Measurements from ENCODE around the gene TRIM66. TPM values are rescaled to one million over a fixed set of nuclear protein-coding genes. Genes with fewer than 3 reads are reported as not detected.

Gene TRIM66
- total RNA-seq, 1 donor = 5.6 TPM

DNA sequence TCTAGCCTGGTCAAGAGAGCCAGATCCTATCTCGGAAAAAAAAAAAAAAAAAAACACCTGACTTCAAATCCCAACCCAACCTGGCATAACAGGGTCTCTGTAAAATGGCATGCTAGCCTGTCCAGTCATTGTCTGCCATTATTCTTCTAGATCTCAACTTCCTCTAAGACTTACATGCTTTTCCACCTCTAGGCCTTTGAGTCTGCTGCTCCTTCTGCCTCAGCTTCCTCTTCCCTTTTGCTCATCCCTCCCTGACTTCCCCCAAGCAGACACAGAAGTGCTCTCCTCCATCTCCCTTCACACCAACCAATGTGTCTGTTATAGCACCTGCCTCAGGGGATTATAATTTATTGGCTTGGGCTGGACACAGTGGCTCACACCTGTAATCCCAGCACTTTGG is 96.3 kb downstream of the TRIM66 start:
- DNase-seq (ENCODE audit: low read depth) = no peak
- TF ChIP-seq, protein P1, sequence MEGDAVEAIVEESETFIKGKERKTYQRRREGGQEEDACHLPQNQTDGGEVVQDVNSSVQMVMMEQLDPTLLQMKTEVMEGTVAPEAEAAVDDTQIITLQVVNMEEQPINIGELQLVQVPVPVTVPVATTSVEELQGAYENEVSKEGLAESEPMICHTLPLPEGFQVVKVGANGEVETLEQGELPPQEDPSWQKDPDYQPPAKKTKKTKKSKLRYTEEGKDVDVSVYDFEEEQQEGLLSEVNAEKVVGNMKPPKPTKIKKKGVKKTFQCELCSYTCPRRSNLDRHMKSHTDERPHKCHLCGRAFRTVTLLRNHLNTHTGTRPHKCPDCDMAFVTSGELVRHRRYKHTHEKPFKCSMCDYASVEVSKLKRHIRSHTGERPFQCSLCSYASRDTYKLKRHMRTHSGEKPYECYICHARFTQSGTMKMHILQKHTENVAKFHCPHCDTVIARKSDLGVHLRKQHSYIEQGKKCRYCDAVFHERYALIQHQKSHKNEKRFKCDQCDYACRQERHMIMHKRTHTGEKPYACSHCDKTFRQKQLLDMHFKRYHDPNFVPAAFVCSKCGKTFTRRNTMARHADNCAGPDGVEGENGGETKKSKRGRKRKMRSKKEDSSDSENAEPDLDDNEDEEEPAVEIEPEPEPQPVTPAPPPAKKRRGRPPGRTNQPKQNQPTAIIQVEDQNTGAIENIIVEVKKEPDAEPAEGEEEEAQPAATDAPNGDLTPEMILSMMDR (IDR thresholded peaks at IDR 0.05; ENCODE audit: insufficient read depth, low read length) = no peak
- no peak overlapping the region for H3K4me3 ChIP-seq (ENCODE audit: low read depth, low read length)

DNA sequence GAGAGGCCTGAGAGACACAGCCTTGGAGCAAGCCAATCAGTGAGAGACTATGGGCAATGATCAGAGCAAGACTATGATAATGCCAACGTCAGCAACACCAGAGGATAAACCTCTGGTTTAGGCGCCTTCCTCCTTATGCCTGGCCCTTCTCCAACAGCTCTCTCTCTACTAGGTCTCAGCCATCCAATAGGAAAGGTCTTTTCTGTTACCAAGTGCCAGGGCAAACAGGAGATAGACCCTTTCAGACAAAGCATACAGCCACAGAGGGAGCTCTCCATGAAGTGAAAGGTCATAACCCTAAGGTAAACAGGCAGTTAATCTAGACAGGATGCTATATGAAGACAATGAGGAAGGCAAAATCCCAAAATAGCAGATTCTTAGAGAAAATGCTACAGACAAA is 98.0 kb downstream of the TRIM66 start:
- no peak overlapping the region for H3K4me3 ChIP-seq (ENCODE audit: low read depth, low read length)
- TF ChIP-seq, protein P1 (IDR thresholded peaks at IDR 0.05; ENCODE audit: insufficient read depth, low read length) = no peak
- DNase-seq (ENCODE audit: low read depth) = no peak

DNA sequence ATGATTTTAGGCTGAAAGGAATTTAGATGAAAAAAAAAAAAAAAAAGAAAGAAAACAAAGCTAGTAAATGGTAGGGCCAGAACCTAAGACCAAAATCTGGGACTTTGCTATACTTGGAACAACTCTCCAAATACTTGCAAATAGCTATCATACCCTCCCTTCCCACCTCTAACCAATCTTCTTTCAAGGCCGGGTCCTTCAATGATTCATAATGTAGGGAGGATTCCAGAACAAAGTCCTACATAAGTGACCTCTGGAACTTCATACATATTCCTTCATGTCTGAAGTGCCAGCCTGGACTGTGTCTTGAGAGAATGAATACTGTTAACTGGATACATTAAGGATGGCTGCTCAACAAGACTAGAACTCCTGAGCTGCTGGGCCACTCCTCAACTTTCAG is 98.4 kb downstream of the TRIM66 start:
- H3K4me3 ChIP-seq (ENCODE audit: low read depth, low read length) = no peak overlapping the region
- TF ChIP-seq, protein P1 (IDR thresholded peaks at IDR 0.05; ENCODE audit: insufficient read depth, low read length) = no peak
- peak; percentile 45 for DNase-seq (ENCODE audit: low read depth)

DNA sequence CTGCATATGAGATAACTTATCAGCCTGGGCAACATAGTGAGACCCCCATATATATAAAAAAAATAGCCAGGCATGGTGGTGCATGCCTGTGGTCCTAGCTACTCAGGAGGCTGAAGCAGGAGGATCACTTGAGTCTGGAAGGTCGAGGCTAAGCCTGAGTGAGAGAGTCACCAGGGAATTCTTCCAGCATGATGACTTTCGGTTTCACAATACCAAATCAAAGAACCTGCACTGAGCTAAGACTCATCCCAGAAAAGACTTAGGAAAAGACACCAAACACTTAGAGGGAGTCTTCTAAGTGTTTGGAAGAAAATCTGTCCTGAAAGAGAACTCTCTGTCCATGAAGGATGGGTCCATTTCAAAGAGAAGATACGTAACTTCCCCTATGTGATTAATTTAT is 101.2 kb downstream of the TRIM66 start:
- TF ChIP-seq, protein P1 (IDR thresholded peaks at IDR 0.05; ENCODE audit: insufficient read depth, low read length) = no peak
- DNase-seq (ENCODE audit: low read depth) = peak; percentile 11
- no peak overlapping the region for H3K4me3 ChIP-seq (ENCODE audit: low read depth, low read length)

DNA sequence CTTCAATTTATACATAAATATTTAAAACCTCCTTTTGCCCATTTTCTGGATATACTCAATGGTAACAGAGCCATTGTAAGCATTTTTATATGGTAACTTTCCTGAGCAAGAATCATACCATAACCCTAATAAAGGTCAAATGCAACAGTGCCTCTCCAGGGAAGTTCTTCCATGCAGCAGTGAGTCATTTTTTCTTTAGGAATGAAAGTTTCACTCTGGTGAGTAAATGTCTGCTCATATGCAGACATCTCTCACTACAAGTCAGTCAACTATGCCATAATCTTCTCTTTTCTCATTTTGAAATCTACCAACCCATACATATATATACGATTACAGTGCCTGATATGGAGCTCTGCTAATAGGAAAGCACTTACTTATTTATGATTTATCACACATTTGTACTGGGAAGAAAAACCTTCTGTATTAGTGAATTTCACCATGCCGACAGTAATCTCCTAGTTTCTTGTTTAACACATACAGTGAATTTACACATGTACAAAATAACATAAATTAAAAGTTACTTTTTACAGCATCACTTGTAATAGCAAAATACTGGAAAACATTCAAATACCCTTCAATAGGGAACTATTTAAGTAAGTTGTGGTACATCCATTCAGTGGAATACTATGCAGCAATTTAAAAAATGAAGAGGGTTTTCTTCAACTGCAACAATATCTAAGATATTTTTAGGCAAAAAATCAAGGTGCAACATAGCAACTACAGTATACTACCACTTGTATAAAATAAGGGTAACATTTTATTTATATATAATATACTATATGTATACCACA is 104.5 kb downstream of the TRIM66 start:
- H3K4me3 ChIP-seq (ENCODE audit: low read depth, low read length) = no peak overlapping the region
- no peak for DNase-seq (ENCODE audit: low read depth)
- TF ChIP-seq, protein P1 (IDR thresholded peaks at IDR 0.05; ENCODE audit: insufficient read depth, low read length) = no peak

DNA sequence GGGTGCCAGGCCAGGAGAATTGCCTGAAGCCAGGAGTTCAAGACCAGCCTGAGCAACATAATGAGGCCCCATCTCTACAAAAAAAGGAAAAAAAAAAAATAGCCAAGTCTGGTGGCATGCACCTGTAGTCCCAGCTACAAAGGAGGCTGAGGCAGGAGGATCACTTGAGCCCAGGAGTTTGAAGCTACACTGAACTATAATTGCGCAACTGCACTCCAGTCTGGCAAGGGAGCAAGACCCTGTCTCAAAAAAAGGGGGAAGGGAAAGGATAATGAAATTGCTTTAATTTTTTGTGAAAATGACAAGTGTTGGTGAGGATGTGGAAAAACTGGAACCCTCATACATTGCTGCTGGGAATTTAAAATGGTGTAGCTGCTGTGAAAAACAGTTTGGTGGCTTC is 107.7 kb downstream of the TRIM66 start:
- TF ChIP-seq, protein P1 (IDR thresholded peaks at IDR 0.05; ENCODE audit: insufficient read depth, low read length) = no peak
- H3K4me3 ChIP-seq (ENCODE audit: low read depth, low read length) = no peak overlapping the region
- DNase-seq (ENCODE audit: low read depth) = no peak

DNA sequence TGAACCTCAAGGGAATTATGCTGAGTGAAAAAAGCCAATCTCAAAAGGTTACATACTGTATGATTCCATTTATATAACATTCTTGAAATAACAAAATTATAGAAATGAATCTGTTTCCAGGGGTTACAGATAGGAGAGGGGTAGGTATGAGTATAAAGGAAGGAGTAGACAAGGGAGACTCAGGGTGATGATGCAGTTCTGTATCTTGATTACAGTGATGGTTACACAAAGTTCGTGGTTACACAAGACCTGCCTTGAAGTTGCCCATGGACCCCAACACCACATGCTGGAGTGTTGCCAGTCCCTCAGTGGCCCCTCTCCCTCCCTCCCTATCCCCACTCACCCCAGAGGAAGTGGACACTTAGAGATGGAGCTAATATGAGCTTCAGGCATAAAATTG is 108.7 kb downstream of the TRIM66 start:
- TF ChIP-seq, protein P1 (IDR thresholded peaks at IDR 0.05; ENCODE audit: insufficient read depth, low read length) = no peak
- no peak overlapping the region for H3K4me3 ChIP-seq (ENCODE audit: low read depth, low read length)

More for the DNA sequence above, 108.7 kb downstream of the TRIM66 start:
- no peak for DNase-seq (ENCODE audit: low read depth)
